HepG2 (cell line): Measurements from ENCODE around the gene MYOM1. TPM values are rescaled to one million over a fixed set of nuclear protein-coding genes. Genes with fewer than 3 reads are reported as not detected.

Source experiments
- ASH2L ChIP-seq: fragments of 300-600, 200-600 bp; sonication (generic); IDR thresholded peaks from 2 replicates; pipeline ENCODE4 v1.7.0; 2017; ENCODE audit warnings: low read depth, mild to moderate bottlenecking, moderate library complexity, mixed read lengths, low read length; ENCODE audit not compliant: insufficient read length
- FOSL1 ChIP-seq: sonication (generic); formaldehyde crosslinking; IDR thresholded peaks from 2 replicates; pipeline ENCODE4 v1.9.0; 2021; ENCODE audit warnings: missing genetic modification reagents, borderline replicate concordance
- FOXA1 ChIP-seq, 2 experiments: fragments of 450-650 bp in 1 of 2; sonication (generic) in 1 of 2; formaldehyde crosslinking in 1 of 2; IDR thresholded peaks; 2 replicates each; pipeline versions ENCODE4 v1.4.0 to v1.6.1; 2016 to 2020; ENCODE audit warnings: missing genetic modification reagents in 1 of 2
- FOXA3 ChIP-seq: IDR thresholded peaks from 2 replicates; pipeline ENCODE4 v1.6.1; 2016; ENCODE audit warnings: missing genetic modification reagents, missing compliant biosample characterization
- IKZF1 ChIP-seq: fragments of 450-650 bp; IDR thresholded peaks from 2 replicates; pipeline ENCODE4 v1.7.1; 2016
- KAT2B ChIP-seq: fragments of 150-350 bp; IDR thresholded peaks from 2 replicates; pipeline ENCODE4 v1.6.1; 2014; ENCODE audit warnings: low read depth, low read length, borderline replicate concordance
- NR2F6 ChIP-seq, 2 experiments: IDR thresholded peaks; 2 replicates each; pipeline ENCODE4 v1.6.1; 2016; ENCODE audit warnings: antibody characterized with exemption in 1 of 2, mild to moderate bottlenecking in 1 of 2
- PLRG1 ChIP-seq: fragments of 450-650 bp; conservative IDR thresholded peaks from 2 replicates; pipeline ENCODE4 v1.6.1; 2016
- PPARG ChIP-seq: conservative IDR thresholded peaks from 2 replicates; pipeline ENCODE4 v1.6.1; 2016; ENCODE audit warnings: missing biosample characterization, missing genetic modification reagents
- SNAPC2 ChIP-seq: sonication (generic); formaldehyde crosslinking; IDR thresholded peaks from 2 replicates; pipeline ENCODE4 v1.8.1; 2022; ENCODE audit warnings: mild to moderate bottlenecking, missing genetic modification reagents
- SSRP1 ChIP-seq: IDR thresholded peaks from 2 replicates; pipeline ENCODE4 v1.6.1; 2016; ENCODE audit warnings: control low read depth
- TOE1 ChIP-seq: sonication (generic); formaldehyde crosslinking; IDR thresholded peaks from 2 replicates; pipeline ENCODE4 v1.4.0; 2020; ENCODE audit warnings: mild to moderate bottlenecking, missing genetic modification reagents
- TSC22D2 ChIP-seq: sonication (generic); formaldehyde crosslinking; IDR thresholded peaks from 2 replicates; pipeline ENCODE4 v1.5.1; 2020; ENCODE audit warnings: missing genetic modification reagents, mild to moderate bottlenecking, borderline replicate concordance
- ZFP62 ChIP-seq: sonication (generic); formaldehyde crosslinking; IDR thresholded peaks from 2 replicates; pipeline ENCODE4 v1.4.0; 2020; ENCODE audit warnings: missing genetic modification reagents
- ZNF143 ChIP-seq: sonication (generic); formaldehyde crosslinking; IDR thresholded peaks from 2 replicates; pipeline ENCODE4 v1.4.0; 2020; ENCODE audit warnings: missing genetic modification reagents
- ZNF256 ChIP-seq: sonication (generic); formaldehyde crosslinking; conservative IDR thresholded peaks from 2 replicates; pipeline ENCODE4 v1.4.0; 2020; ENCODE audit warnings: missing genetic modification reagents
- ZNF446 ChIP-seq: sonication (generic); formaldehyde crosslinking; IDR thresholded peaks from 2 replicates; pipeline ENCODE4 v1.5.0; 2020; ENCODE audit warnings: mild to moderate bottlenecking, missing genetic modification reagents
- ZNF616 ChIP-seq: sonication (generic); formaldehyde crosslinking; IDR thresholded peaks from 2 replicates; pipeline ENCODE4 v1.5.0; 2020; ENCODE audit warnings: low read depth, mild to moderate bottlenecking, missing genetic modification reagents
- polyA plus RNA-seq, 8 experiments: library from polyadenylated mRNA; depleted of rRNA in 3 of 8; stranded (reverse) in 7 of 8; unstranded in 1 of 8; fragments of >200 nt; fragmentation: Illumina TruSeq in 4 of 8; extraction: Trizol in 4 of 8; gene quantifications; 2 replicates each; pipeline versions ENCODE4 v1.2.1 to v1.2.3, GENCODE V29; 2011 to 2016; ENCODE audit warnings: low read depth in 4 of 8, missing spikeins in 1 of 8, mixed read lengths in 1 of 8; ENCODE audit not compliant: insufficient read depth in 1 of 8
- total RNA-seq, 5 experiments: library from RNA; depleted of rRNA; stranded (reverse); fragments of >200 nt; fragmentation: Illumina TruSeq; extraction: Trizol; gene quantifications; 2 replicates each; pipeline ENCODE4 v1.2.3, GENCODE V29; 2016; ENCODE audit warnings: low read depth in 1 of 5
- TF ChIP-seq, protein P1 (sequence below): IDR thresholded peaks from 2 replicates; pipeline ENCODE4 v1.6.1; 2012; ENCODE audit warnings: low read depth, low read length, improper control_type of control experiment
- TF ChIP-seq, protein P2 (sequence below): sonication (generic); formaldehyde crosslinking; IDR thresholded peaks from 2 replicates; pipeline ENCODE4 v1.5.0; 2020; ENCODE audit warnings: missing genetic modification reagents
- TF ChIP-seq, protein P3 (sequence below): sonication (generic); formaldehyde crosslinking; conservative IDR thresholded peaks from 2 replicates; pipeline ENCODE4 v1.4.0; 2020; ENCODE audit warnings: mild to moderate bottlenecking, missing genetic modification reagents, moderate library complexity
- TF ChIP-seq, protein P4 (sequence below): sonication (generic); formaldehyde crosslinking; IDR thresholded peaks from 2 replicates; pipeline ENCODE4 v1.9.0; 2021; ENCODE audit warnings: missing genetic modification reagents, mild to moderate bottlenecking, borderline replicate concordance

The MYOM1 gene
- total and polyA plus RNA-seq, 2 of the 13 experiments (the other 11 are each of a cell fraction or from before 2014, with no cell fraction given): 0.46 to 0.98 TPM

DNA sequence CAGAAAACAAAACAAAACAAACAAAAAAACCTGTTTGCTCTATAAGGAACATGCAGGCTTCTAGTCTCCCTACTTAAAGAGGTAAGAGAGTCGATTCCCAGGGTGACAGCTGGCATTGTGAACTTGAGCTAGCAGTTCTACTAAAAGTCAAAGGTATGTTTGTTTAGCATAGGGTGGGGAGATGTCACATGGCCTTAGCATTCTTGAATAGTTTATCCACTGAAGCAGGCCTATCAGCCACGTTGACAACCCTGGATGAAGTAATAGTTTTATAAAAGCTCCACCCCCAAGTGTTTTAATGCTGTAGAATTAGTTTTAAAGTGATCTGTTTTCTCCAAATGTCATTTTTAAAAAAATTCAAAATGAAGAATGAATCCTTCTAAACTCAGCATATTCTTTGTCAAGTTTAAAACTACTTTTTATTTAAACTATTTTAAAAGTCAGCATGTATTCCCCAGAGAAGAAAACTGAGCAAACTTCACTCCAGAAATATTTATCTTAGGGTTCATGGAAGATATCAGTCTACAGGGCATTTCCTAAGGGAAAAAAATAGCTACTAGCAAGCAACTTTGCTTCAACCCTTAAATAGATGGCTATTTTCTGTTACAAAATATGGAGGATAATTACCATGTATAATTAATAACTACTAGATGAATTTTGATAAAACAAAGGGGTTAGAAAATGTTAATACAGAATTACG, 1.7 kb downstream of the MYOM1 start (continued):
- TF ChIP-seq, protein P1, sequence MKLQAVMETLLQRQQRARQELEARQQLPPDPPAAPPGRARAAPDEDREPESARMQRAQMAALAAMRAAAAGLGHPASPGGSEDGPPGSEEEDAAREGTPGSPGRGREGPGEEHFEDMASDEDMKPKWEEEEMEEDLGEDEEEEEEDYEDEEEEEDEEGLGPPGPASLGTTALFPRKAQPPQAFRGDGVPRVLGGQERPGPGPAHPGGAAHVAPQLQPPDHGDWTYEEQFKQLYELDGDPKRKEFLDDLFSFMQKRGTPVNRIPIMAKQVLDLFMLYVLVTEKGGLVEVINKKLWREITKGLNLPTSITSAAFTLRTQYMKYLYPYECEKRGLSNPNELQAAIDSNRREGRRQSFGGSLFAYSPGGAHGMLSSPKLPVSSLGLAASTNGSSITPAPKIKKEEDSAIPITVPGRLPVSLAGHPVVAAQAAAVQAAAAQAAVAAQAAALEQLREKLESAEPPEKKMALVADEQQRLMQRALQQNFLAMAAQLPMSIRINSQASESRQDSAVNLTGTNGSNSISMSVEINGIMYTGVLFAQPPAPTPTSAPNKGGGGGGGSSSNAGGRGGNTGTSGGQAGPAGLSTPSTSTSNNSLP: peak; percentile 89
- no peak for TF ChIP-seq ZNF143 (CRISPR knock-in tag)
- TF ChIP-seq ZNF616: no peak
- no peak for TF ChIP-seq KAT2B
- no peak for TF ChIP-seq SSRP1 (CRISPR knock-in tag)
- no peak for TF ChIP-seq TOE1 (CRISPR knock-in tag)
- TF ChIP-seq TSC22D2 (CRISPR knock-in tag): no peak
- TF ChIP-seq IKZF1: no peak
- peak; percentile 74 for TF ChIP-seq NR2F6 (IDR thresholded peaks at IDR 0.05)
- peak; percentile 84 for TF ChIP-seq NR2F6 (CRISPR knock-in tag; IDR thresholded peaks at IDR 0.05)
- TF ChIP-seq ZNF256 (CRISPR knock-in tag): no peak
- no peak for TF ChIP-seq PLRG1
- peak; percentile 51 for TF ChIP-seq ASH2L
- TF ChIP-seq FOXA3: peak; percentile 86
- no peak for TF ChIP-seq FOXA1 (IDR thresholded peaks at IDR 0.05)
- TF ChIP-seq FOXA1 (CRISPR knock-in tag; IDR thresholded peaks at IDR 0.05): peak; percentile 85
- TF ChIP-seq, protein P2, sequence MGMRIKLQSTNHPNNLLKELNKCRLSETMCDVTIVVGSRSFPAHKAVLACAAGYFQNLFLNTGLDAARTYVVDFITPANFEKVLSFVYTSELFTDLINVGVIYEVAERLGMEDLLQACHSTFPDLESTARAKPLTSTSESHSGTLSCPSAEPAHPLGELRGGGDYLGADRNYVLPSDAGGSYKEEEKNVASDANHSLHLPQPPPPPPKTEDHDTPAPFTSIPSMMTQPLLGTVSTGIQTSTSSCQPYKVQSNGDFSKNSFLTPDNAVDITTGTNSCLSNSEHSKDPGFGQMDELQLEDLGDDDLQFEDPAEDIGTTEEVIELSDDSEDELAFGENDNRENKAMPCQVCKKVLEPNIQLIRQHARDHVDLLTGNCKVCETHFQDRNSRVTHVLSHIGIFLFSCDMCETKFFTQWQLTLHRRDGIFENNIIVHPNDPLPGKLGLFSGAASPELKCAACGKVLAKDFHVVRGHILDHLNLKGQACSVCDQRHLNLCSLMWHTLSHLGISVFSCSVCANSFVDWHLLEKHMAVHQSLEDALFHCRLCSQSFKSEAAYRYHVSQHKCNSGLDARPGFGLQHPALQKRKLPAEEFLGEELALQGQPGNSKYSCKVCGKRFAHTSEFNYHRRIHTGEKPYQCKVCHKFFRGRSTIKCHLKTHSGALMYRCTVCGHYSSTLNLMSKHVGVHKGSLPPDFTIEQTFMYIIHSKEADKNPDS: no peak
- TF ChIP-seq PPARG (CRISPR knock-in tag): peak; percentile 57
- no peak for TF ChIP-seq FOSL1 (CRISPR knock-in tag)
- TF ChIP-seq ZNF446 (CRISPR knock-in tag): no peak
- TF ChIP-seq SNAPC2 (CRISPR knock-in tag): no peak
- TF ChIP-seq, protein P3, sequence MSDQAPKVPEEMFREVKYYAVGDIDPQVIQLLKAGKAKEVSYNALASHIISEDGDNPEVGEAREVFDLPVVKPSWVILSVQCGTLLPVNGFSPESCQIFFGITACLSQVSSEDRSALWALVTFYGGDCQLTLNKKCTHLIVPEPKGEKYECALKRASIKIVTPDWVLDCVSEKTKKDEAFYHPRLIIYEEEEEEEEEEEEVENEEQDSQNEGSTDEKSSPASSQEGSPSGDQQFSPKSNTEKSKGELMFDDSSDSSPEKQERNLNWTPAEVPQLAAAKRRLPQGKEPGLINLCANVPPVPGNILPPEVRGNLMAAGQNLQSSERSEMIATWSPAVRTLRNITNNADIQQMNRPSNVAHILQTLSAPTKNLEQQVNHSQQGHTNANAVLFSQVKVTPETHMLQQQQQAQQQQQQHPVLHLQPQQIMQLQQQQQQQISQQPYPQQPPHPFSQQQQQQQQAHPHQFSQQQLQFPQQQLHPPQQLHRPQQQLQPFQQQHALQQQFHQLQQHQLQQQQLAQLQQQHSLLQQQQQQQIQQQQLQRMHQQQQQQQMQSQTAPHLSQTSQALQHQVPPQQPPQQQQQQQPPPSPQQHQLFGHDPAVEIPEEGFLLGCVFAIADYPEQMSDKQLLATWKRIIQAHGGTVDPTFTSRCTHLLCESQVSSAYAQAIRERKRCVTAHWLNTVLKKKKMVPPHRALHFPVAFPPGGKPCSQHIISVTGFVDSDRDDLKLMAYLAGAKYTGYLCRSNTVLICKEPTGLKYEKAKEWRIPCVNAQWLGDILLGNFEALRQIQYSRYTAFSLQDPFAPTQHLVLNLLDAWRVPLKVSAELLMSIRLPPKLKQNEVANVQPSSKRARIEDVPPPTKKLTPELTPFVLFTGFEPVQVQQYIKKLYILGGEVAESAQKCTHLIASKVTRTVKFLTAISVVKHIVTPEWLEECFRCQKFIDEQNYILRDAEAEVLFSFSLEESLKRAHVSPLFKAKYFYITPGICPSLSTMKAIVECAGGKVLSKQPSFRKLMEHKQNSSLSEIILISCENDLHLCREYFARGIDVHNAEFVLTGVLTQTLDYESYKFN (CRISPR knock-in tag): peak; percentile 94
- TF ChIP-seq, protein P4, sequence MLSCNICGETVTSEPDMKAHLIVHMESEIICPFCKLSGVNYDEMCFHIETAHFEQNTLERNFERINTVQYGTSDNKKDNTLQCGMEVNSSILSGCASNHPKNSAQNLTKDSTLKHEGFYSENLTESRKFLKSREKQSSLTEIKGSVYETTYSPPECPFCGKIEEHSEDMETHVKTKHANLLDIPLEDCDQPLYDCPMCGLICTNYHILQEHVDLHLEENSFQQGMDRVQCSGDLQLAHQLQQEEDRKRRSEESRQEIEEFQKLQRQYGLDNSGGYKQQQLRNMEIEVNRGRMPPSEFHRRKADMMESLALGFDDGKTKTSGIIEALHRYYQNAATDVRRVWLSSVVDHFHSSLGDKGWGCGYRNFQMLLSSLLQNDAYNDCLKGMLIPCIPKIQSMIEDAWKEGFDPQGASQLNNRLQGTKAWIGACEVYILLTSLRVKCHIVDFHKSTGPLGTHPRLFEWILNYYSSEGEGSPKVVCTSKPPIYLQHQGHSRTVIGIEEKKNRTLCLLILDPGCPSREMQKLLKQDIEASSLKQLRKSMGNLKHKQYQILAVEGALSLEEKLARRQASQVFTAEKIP (CRISPR knock-in tag): no peak
- TF ChIP-seq ZFP62 (CRISPR knock-in tag): no peak
